ENCODE measurements around the gene RASSF8. TPM values are rescaled to one million over a fixed set of nuclear protein-coding genes. Genes with fewer than 3 reads are reported as not detected.

RASSF8 gene
- total RNA-seq, 3 donors from 2014 or later: 3.2 to 109 (median 8.0) TPM

DNA sequence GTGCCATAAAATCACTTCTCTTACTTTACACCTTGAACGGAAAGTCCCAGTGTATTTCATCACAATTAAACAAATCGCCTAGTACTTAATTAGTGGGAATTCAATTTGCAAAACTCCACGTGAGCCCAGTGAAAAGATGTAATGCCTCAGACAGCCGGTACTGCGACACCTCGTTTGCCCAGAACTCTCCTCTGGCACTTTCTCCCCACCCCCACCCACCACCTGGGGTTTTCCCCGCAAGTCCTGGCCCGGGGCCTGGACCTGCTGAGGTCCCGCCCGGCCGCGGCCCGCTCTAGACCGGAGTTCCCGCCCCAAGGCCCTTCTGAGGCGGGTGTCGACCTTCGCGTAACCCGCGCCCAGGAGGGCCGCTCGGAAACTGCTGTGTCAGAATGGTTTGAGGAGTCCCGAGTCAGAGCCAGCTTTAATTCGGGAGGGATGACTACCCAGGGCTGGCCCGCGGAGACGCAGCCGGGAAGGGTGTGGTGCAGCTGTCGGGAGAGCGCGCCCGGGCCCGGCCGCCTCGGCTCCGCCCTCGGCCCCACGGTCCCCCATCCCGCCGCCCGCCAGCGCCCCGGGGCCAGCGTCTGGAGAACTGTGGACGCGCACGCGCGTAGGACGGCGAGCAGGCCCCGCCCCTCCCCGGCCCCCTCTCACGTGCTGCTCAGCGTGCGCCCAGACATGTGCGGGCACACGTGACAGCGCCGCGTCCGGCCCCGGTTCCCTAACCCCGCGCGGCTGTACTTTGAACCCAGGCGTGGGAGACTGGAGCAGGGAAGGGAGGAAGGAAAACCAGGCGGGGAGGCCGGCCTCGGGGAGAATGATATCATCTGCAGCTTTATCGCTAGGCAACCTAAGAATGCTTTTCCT is 155.6 kb downstream of the RASSF8 start:
- DNase-seq: peak; percentile 97 to 98 (median 97)
- intact Hi-C loops (cut with DNase I, micrococcal nuclease): no loop called here
- H3K4me3 ChIP-seq: peak overlapping the region; percentile 10
- H3K4me1 ChIP-seq (ENCODE audit: low read depth): peaks cover 11% of the 10 kb centered on the region
- no peaks in the 10 kb centered on the region for H3K9me3 ChIP-seq
- TF ChIP-seq, protein P1, sequence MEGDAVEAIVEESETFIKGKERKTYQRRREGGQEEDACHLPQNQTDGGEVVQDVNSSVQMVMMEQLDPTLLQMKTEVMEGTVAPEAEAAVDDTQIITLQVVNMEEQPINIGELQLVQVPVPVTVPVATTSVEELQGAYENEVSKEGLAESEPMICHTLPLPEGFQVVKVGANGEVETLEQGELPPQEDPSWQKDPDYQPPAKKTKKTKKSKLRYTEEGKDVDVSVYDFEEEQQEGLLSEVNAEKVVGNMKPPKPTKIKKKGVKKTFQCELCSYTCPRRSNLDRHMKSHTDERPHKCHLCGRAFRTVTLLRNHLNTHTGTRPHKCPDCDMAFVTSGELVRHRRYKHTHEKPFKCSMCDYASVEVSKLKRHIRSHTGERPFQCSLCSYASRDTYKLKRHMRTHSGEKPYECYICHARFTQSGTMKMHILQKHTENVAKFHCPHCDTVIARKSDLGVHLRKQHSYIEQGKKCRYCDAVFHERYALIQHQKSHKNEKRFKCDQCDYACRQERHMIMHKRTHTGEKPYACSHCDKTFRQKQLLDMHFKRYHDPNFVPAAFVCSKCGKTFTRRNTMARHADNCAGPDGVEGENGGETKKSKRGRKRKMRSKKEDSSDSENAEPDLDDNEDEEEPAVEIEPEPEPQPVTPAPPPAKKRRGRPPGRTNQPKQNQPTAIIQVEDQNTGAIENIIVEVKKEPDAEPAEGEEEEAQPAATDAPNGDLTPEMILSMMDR (IDR thresholded peaks at IDR 0.05): no peak
- H3K36me3 ChIP-seq (ENCODE audit: low read depth): no peaks in the 10 kb centered on the region
- ATAC-seq: peak; percentile 94

DNA sequence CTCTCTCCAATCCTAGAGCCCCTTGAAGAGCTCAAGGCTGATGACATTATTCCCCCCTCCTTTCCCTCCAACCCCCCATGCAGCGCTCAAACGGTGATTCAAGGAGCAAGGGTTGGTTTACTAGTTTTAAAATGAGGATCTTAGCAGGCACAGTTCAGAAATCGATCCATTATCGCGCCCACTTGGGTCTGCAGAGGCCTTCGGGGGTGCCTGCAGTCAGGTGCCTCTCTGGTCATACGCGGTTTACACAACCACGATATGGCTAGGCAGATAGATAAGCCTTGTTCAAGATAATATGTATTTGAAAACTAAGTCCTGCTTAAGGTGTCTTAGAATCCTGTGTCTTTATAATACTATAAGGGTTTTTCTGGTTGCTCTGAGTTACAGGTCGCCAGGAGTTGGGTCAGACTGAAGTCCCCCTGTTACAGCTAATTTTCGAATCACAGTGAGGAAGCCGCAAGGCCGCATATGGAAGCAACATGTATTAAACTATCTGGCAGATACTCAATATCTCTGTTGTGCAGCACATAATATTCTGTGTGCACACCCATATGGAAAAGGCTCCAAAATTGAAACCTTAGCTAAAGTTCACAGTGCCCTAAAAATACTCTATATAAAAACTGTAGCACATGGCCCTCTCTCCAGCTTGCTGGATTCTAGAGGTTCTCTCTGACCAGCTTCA is 156.4 kb downstream of the RASSF8 start:
- TF ChIP-seq, protein P1 (IDR thresholded peaks at IDR 0.05): no peak
- intact Hi-C loops (cut with DNase I, micrococcal nuclease): no loop called here
- ATAC-seq: no peak

DNA sequence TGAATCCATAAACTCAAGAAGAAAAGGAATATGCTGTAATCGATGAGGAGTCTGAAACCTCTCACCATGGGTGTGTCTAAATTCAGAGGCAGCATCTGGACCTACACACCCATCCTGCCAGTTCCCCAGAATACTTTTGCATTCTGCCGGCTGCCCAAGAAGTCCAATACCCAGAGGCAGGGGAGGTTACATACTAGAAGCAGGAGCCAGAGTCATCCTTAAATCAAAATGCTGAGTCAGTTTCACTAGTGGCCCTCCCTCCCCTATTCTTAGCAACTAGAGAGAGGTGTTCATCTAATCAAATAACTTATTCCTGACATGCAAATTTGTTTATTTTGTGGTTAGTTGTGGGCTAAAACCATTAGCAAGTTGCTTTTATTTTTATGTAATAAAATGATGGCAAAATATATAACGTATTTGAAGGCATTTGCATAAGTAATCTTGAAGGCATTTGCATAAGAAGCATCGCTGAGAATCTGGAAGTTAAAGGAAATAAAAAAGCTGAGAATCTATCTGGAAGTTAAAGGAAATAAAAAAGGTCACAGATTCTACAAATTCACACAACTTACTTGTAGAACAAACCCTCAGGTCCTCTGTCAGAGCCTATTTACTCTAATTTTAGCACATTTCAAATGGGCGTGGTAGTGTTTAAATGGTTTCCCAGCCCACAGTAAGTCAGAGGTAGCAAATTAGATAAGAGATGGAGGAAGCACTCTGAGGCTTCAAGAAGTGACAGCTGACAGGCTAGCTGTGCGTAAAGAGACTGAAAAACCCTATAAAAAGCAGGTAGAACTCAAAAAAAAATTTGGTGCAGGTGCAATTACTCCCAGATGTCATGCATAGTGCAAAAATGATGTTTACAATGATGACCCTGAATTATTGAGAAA is 158.6 kb downstream of the RASSF8 start:
- ATAC-seq (no peak), DNase-seq (no peak)
- Histone ChIP-seq H3K9me3 (no peaks in the 10 kb centered on the region), H3K36me3 (ENCODE audit: low read depth) (no peaks in the 10 kb centered on the region), H3K4me3 (no peak overlapping the region), H3K4me1 (ENCODE audit: low read depth) (peaks cover 11% of the 10 kb centered on the region)
- intact Hi-C loops (cut with DNase I, micrococcal nuclease): no loop called here
- TF ChIP-seq, protein P1 (IDR thresholded peaks at IDR 0.05): no peak

More for the DNA sequence above, 156.4 kb downstream of the RASSF8 start:
- Histone ChIP-seq H3K4me3 (no peak overlapping the region), H3K9me3 (no peaks in the 10 kb centered on the region), H3K4me1 (ENCODE audit: low read depth) (peaks cover 11% of the 10 kb centered on the region), H3K36me3 (ENCODE audit: low read depth) (no peaks in the 10 kb centered on the region)
- DNase-seq: no peak

DNA sequence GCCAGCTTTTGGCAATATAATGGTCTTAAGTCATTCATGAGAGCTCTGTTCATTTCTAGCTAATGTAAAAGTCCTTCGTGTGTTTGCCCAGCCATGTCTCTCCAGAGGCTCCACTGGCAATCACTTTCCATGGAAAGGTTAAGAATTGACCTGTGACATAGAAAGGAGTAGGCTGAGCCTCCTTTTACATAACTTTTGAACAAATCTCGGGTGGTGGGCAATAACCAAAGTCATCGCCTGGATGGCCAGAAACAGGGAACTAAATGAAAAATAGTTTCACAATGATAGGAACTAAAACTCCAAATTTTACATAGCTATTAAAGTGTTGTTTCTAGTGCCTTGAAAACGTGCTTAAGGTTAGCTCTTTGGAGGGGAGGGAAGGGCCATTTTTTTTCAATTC is 159.8 kb downstream of the RASSF8 start:
- DNase-seq (no peak), ATAC-seq (no peak)
- intact Hi-C loops (cut with DNase I, micrococcal nuclease): no loop called here
- TF ChIP-seq, protein P1 (IDR thresholded peaks at IDR 0.05): no peak
- H3K36me3 ChIP-seq (ENCODE audit: low read depth): no peaks in the 10 kb centered on the region
- no peak overlapping the region for H3K4me3 ChIP-seq
- H3K9me3 ChIP-seq: no peaks in the 10 kb centered on the region
- peaks cover 16% of the 10 kb centered on the region for H3K4me1 ChIP-seq (ENCODE audit: low read depth)

DNA sequence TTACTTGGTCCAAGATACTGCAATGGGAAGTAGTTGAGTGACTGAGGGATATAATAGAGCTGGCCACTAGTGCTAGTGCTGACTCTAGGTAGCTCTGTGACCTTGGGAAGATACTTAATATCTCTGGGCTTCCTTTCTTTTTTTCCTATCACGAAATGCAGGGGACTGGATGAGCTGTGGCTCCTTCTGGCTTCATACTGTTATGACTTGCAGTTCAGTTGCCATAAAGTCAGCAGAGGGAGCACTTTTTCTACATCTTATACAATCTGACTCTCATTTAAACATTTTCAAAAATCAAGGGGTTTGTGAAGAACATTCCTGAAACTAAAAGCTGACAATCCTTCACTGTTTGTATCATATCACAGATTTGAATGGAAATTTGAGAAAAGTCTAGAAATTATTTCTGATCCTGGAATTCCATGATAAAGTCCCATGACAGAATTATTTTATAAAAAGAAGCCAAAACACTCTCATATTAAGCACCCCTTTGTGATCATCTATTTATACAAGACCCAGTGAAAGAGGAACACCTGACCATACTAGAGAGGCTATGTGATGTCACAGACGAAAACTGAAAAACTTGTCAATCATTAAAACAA is 161.0 kb downstream of the RASSF8 start:
- Histone ChIP-seq H3K9me3 (no peaks in the 10 kb centered on the region), H3K36me3 (ENCODE audit: low read depth) (no peaks in the 10 kb centered on the region), H3K4me1 (ENCODE audit: low read depth) (peaks cover 16% of the 10 kb centered on the region), H3K4me3 (no peak overlapping the region)
- ATAC-seq (no peak), DNase-seq (peak in 1 of 3 donors; percentile 67)
- intact Hi-C loops (cut with DNase I, micrococcal nuclease): no loop called here
- TF ChIP-seq, protein P1 (IDR thresholded peaks at IDR 0.05): peak; percentile 7
